Right lobe of liver (tissue), 6 donors: ENCODE measurements around the gene CXorf38. TPM values are rescaled to one million over a fixed set of nuclear protein-coding genes. Genes with fewer than 3 reads are reported as not detected.

Experiments
- ATAC-seq, 4 donors: fragments of 200-7000 bp; cut with Tn5 transposase; one replicate each; pipeline ENCODE4 v1.9.1; 2020; ENCODE audit warnings: mild to moderate bottlenecking in 4 of 4, moderate library complexity in 4 of 4
- DNase-seq, 3 donors: peaks; one replicate each; pipeline ENCODE4 v3.0.0-alpha.2; 2020
- H3K27ac ChIP-seq, 3 donors: fragments of 200-600 bp; one replicate each; pipeline ENCODE4 v1.8.0; 2022
- H3K27me3 ChIP-seq, 2 donors: fragments of 200-600 bp; one replicate each; pipeline ENCODE4 v1.8.0; 2022
- H3K36me3 ChIP-seq, 4 donors: fragments of 200-600 bp; sonication (generic) in 1 of 4; one replicate each; pipeline versions ENCODE4 v1.5.1 to v1.8.0; 2017 to 2022; ENCODE audit warnings: control low read depth in 1 of 4
- H3K4me1 ChIP-seq, 4 donors: fragments of 200-600 bp; sonication (generic) in 1 of 4; one replicate each; pipeline versions ENCODE4 v1.5.1 to v1.8.0; 2017 to 2022; ENCODE audit warnings: control low read depth in 1 of 4
- H3K4me3 ChIP-seq, 3 donors: fragments of 200-600 bp; one replicate each; pipeline ENCODE4 v1.8.0; 2022
- H3K9me3 ChIP-seq, 4 donors: fragments of 200-600 bp; sonication (generic) in 1 of 4; one replicate each; pipeline versions ENCODE4 v1.5.1 to v1.8.0; 2017 to 2022; ENCODE audit warnings: control low read depth in 1 of 4
- POLR2A ChIP-seq: fragments of 450-650 bp; IDR thresholded peaks from one replicate; pipeline ENCODE4 v1.6.1; 2017; ENCODE audit warnings: antibody characterized with exemption, mild to moderate bottlenecking
- WGBS: methylation state at CpG from one replicate; pipeline ENCODE4 v1.1.6; 2018; ENCODE audit warnings: low coverage, low lambda C conversion rate; ENCODE audit not compliant: insufficient coverage; ENCODE audit errors: missing lambda C conversion rate; 5-methylcytosine and 5-hydroxymethylcytosine counted together
- intact Hi-C, 2 donors: fragments of 100-400 bp; cut with DNase I; formaldehyde crosslinking; loops; one replicate each; pipeline versions ENCODE4 v1.11.2 to v1.14.1; 2022
- total RNA-seq, 6 experiments: library from RNA; depleted of rRNA in 2 of 6; stranded (reverse); fragments of >200 nt in 2 of 6; fragmentation: NEBNext Ultra II Directional in 3 of 6; extraction: Animal tissue kit (Norgen Biotek cat#: 25700) in 3 of 6; gene quantifications; one replicate each; pipeline versions ENCODE4 v1.1.0 to v1.2.4, GENCODE V29; 2016 to 2023
- TF ChIP-seq, protein P1 (sequence below), 4 donors: fragments of 200-600 bp in 3 of 4; fragments of 450-650 bp in 1 of 4; IDR thresholded peaks; one replicate each; pipeline versions ENCODE4 v1.5.1 to v1.8.0; 2016 to 2022; ENCODE audit warnings: antibody characterized with exemption in 4 of 4, mild to moderate bottlenecking in 2 of 4
- donor health status: DM: no; HTN: yes; CAD: no.
- donor health status: DM: no; HTN: no; CAD: no.
- donor health status: DM: no; HTN: no; CAD: no.
- donor health status: DM: no; HTN: yes; CAD: no.
- donor health status: DM: no; HTN: yes; CAD: no.

Gene CXorf38
- total RNA-seq, 6 experiments from 2014 or later = 4.8 to 13.9 (median 7.9) TPM

DNA sequence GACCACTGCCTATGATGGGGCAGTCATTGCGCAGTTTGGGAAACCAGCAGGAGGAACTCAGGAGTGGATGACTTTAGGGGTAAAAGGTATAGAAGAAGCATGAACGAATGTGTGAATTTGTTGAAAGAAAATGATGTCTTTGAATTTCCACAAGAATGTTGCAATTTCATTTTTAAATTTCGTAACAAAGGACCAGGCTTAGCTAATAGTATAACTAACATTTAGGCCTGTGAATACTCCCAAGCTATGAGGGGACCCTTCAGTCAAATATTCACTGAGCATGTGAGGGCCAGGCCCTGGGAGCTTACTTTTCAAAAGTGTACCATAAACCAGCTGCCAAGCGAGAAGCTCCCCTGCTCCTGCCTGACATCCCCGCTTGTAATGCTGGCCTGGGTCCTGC is 18.9 kb downstream of the CXorf38 start:
- Histone ChIP-seq H3K4me3 (no peak overlapping the region), H3K9me3 (no peaks in the 10 kb centered on the region), H3K4me1 (no peaks in the 10 kb centered on the region), H3K36me3 (peaks cover 0 to 39% (median 14%) of the 10 kb centered on the region in 4 donors), H3K27ac (no peak overlapping the region), H3K27me3 (no peaks in the 10 kb centered on the region)
- whole genome bisulfite sequencing = 79% methylated on average over 3 of the region's 5 CpGs
- intact Hi-C loops = no loop called here
- DNase-seq (no peak), ATAC-seq (no peak)
- TF ChIP-seq, protein P1, sequence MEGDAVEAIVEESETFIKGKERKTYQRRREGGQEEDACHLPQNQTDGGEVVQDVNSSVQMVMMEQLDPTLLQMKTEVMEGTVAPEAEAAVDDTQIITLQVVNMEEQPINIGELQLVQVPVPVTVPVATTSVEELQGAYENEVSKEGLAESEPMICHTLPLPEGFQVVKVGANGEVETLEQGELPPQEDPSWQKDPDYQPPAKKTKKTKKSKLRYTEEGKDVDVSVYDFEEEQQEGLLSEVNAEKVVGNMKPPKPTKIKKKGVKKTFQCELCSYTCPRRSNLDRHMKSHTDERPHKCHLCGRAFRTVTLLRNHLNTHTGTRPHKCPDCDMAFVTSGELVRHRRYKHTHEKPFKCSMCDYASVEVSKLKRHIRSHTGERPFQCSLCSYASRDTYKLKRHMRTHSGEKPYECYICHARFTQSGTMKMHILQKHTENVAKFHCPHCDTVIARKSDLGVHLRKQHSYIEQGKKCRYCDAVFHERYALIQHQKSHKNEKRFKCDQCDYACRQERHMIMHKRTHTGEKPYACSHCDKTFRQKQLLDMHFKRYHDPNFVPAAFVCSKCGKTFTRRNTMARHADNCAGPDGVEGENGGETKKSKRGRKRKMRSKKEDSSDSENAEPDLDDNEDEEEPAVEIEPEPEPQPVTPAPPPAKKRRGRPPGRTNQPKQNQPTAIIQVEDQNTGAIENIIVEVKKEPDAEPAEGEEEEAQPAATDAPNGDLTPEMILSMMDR (IDR thresholded peaks at IDR 0.05) = no peak
- no peak for TF ChIP-seq POLR2A

DNA sequence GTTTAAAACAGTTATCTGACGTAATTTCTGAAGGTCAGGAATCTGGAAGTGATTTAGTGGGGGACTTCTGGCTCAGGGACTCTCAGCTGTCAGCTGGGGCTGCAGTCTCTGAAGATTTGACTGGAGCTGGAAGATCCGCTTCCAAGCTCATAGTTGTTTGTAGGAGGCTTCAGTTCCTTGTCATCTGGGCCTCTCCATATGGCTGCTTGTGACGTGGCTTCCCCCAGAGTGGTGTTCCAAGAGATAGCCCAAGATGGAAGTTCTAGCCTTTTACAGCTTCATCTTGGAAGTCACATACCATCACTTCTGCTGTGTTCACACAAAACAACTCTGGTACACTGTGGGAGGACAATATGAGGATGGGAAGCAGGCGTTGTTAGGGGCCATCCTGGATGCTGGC is 22.1 kb downstream of the CXorf38 start:
- intact Hi-C loops = no loop called here
- WGBS = 71% methylated on average over 4 of the region's 4 CpGs

DNA sequence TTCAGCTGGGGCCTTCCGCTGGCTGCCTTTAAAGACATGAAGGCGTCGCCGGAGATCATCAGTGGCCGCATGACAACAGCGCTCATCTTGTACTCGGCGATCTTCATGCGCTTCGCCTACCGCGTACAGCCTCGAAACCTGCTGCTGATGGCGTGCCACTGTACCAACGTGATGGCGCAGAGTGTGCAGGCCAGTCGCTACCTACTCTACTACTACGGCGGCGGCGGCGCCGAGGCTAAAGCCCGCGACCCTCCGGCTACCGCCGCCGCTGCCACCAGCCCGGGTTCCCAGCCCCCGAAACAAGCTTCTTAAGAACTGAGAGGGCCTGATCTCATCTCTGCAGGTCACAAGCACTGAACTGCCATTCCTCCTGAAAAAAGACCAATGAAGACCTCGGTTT is 23.7 kb downstream of the CXorf38 start:
- no peak for TF ChIP-seq POLR2A
- TF ChIP-seq, protein P1 (IDR thresholded peaks at IDR 0.05) = no peak
- no peak for DNase-seq
- Histone ChIP-seq H3K4me3 (no peak overlapping the region), H3K9me3 (no peaks in the 10 kb centered on the region), H3K4me1 (no peaks in the 10 kb centered on the region), H3K27me3 (peaks cover 0 to 4% of the 10 kb centered on the region in 2 donors), H3K36me3 (peaks cover 0 to 11% (median 4%) of the 10 kb centered on the region in 4 donors), H3K27ac (no peak overlapping the region)
- WGBS = 63% methylated on average over 11 of the region's 32 CpGs
- intact Hi-C loops = no loop called here
- ATAC-seq = no peak

More for the DNA sequence above, 22.1 kb downstream of the CXorf38 start:
- ATAC-seq (no peak), DNase-seq (no peak)
- Histone ChIP-seq H3K4me1 (no peaks in the 10 kb centered on the region), H3K9me3 (no peaks in the 10 kb centered on the region), H3K27ac (no peak overlapping the region), H3K4me3 (no peak overlapping the region), H3K36me3 (peaks cover 0 to 23% (median 8%) of the 10 kb centered on the region in 4 donors), H3K27me3 (peaks cover 0 to 4% of the 10 kb centered on the region in 2 donors)
- TF ChIP-seq, protein P1 (IDR thresholded peaks at IDR 0.05) = no peak
- TF ChIP-seq POLR2A = no peak

DNA sequence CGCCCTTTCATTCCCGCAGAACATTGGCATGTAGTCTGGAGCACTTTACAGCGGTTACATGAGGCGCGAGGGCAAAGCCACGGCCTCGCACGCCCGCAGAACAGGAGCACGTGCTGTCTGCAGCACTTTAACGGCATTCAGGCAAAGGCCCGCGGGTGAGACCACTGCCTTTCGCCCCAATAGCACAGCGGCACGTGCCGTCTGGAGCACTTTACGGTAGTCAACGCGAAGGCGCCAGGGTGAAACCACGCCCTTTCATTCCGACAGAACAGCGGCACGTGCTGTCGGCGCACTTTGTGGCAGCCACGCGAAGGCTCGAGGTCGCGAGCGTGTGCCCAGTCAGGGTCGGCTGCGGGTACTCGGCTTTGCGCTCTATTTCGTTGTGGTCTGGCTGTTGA is 24.2 kb downstream of the CXorf38 start, which contains the start of gene MPC1L:
Gene MPC1L (plus strand): TSS at position 290 of the 398 bp plus-strand sequence. CDS start 138 bp downstream, outside the sequence.
- intact Hi-C loops = no loop called here
- no peak for ATAC-seq
- H3K27ac ChIP-seq = no peak within 1 kb of the TSS

More for the DNA sequence above, 24.2 kb downstream of the CXorf38 start, which contains the start of gene MPC1L:
- H3K4me1 ChIP-seq = no peaks in the 10 kb centered on the region
- WGBS = 80% methylated on average over 8 of the region's 38 CpGs
- H3K27me3 ChIP-seq = peaks cover 0 to 7% of the 10 kb centered on the region in 2 donors
- TF ChIP-seq, protein P1 (IDR thresholded peaks at IDR 0.05) = no peak
- no peak for TF ChIP-seq POLR2A
- no peaks in the 10 kb centered on the region for H3K9me3 ChIP-seq
- DNase-seq = no peak
- no peak within 1 kb of the TSS for H3K4me3 ChIP-seq
- peaks cover 0 to 6% (median 2%) of the 10 kb centered on the region in 4 donors for H3K36me3 ChIP-seq
